VCaP (cell line): ENCODE measurements around the gene SLFN13.
"Not testable (repeated sequence)": the region's sequence is repeated elsewhere in the genome, so short reads cannot be mapped to it uniquely, and the experiment has no call there.

Source experiments
- H3K27ac ChIP-seq: fragments of 450-650 bp; 2 replicates; pipeline ENCODE4 v1.5.1; 2017
- CTCF ChIP-seq: fragments of 450-650 bp; conservative IDR thresholded peaks from 2 replicates; pipeline ENCODE4 v1.5.1; 2017; ENCODE audit warnings: mild to moderate bottlenecking, moderate library complexity

SLFN13 gene

GRCh38 chr17:35407531-35407930 lies 41.0 kb downstream of the SLFN13 start:
- no peak for TF ChIP-seq CTCF
- H3K27ac ChIP-seq = no peak overlapping the region

GRCh38 chr17:35406568-35406967 lies 42.0 kb downstream of the SLFN13 start:
- no peak for TF ChIP-seq CTCF
- no peak overlapping the region for H3K27ac ChIP-seq

- H3K27ac ChIP-seq = no peak overlapping the region
- TF ChIP-seq CTCF = no peak
Observed at GRCh38 chr17:35404360-35404759, 44.2 kb downstream of the SLFN13 start.

GRCh38 chr17:35393783-35394182 lies 54.8 kb downstream of the SLFN13 start:
- not testable (repeated sequence) for H3K27ac ChIP-seq

- H3K27ac ChIP-seq = no peak overlapping the region
- TF ChIP-seq CTCF = no peak
Observed at GRCh38 chr17:35390663-35391062, 57.9 kb downstream of the SLFN13 start.

GRCh38 chr17:35390156-35390555 lies 58.4 kb downstream of the SLFN13 start:
- TF ChIP-seq CTCF = no peak
- H3K27ac ChIP-seq = no peak overlapping the region

GRCh38 chr17:35387496-35387895 lies 61.1 kb downstream of the SLFN13 start:
- TF ChIP-seq CTCF = no peak
- no peak overlapping the region for H3K27ac ChIP-seq
